ENCODE data around the gene NEUROG2. TPM values are rescaled to one million over a fixed set of nuclear protein-coding genes. Genes with fewer than 3 reads are reported as not detected.
A peak's percentile ranks its signal among the peaks of the same experiment; 100 is the strongest.

NEUROG2 gene
- polyA plus RNA-seq, 3 donors = 0.12 TPM; not detected in 2

DNA sequence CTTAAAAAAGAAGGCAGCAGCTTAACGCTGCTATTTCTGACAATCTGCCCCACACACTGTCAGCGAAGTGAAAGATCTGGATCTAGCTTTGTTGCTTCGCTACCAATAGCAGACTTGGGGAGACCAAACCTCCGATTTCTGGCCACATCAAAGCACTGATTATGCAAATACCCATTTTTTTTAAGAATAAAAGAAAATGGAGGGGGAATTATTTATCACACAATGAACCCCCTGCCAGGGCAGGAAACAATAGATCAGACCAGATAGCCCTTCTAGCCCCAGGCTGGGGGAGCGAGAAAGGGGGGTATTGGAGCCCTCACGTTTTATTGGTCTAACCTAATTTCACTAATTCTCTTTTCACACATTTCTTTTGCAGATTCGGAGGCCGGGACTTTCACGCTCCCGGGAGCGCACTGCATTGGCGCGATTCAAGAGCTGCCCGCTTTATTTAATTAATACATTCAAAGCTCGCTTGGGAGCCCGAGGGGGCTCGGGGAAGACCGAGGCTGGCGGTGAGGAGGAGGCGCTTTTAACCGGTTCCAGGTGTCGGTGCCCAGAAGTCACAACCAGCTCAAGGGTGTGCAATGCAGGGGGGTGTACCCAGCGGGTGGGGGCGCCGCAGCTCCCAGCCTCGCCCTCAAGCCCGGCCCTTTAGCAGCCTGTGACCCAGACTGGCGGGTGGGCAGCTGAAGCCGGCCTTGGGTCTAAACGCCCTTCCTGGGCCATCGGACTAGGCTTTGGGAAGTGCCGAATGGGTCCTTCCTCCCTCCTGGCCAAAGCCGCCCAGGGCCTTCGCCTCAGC, 5.5 kb downstream of the NEUROG2 start:
- Histone ChIP-seq H3K9me3 (replicated peaks in 1 of 2; ENCODE audit: control insufficient read depth in 1 of 2, insufficient read depth in 1 of 2, low read length in 2 of 2) (peaks cover 0 to 43% of the 10 kb centered on the region in 2 donors), H3K4me1 (ENCODE audit: control insufficient read depth in 1 of 2, insufficient read depth in 2 of 2, low read length in 2 of 2) (peaks cover 31 to 40% of the 10 kb centered on the region in 2 donors), H3K79me2 (ENCODE audit: insufficient read depth, low read length) (no peaks in the 10 kb centered on the region), H3K27ac (ENCODE audit: low read depth in 1 of 2, low read length in 2 of 2) (no peak overlapping the region), H2AFZ (ENCODE audit: insufficient read depth, low read depth, low read length, poor library complexity, severe bottlenecking) (no peak overlapping the region), H4K20me1 (ENCODE audit: insufficient read depth, low read length) (no peaks in the 10 kb centered on the region), H3K9ac (ENCODE audit: insufficient read depth, low read length, poor library complexity, severe bottlenecking) (no peak overlapping the region), H3K27me3 (ENCODE audit: control insufficient read depth in 2 of 2, insufficient read depth in 2 of 2, low read length in 2 of 2) (peaks cover 87 to 98% of the 10 kb centered on the region in 2 donors), H3K4me3 (replicated peaks in 1 of 3; ENCODE audit: low read depth in 2 of 3, low read length in 3 of 3) (no peak overlapping the region), H3K36me3 (replicated peaks in 1 of 2; ENCODE audit: control insufficient read depth in 1 of 2, insufficient read depth in 2 of 2, low read length in 2 of 2) (no peaks in the 10 kb centered on the region), H3K4me2 (replicated peaks; ENCODE audit: extremely low read depth, low read length, poor library complexity, severe bottlenecking) (peak overlapping the region; percentile 23)
- WGBS (ENCODE audit: insufficient coverage) = 7% methylated on average over 24 of the region's 34 CpGs
- H3K9me3 Mint-ChIP-seq = peaks cover 0 to 37% (median 20%) of the 10 kb centered on the region in 7 donors
- H3K27ac Mint-ChIP-seq = no peak overlapping the region
- intact Hi-C loops (cut with micrococcal nuclease) = no loop called here
- H3K36me3 Mint-ChIP-seq = peaks cover 3 to 16% of the 10 kb centered on the region in 2 donors
- no peak for TF ChIP-seq CTCF (IDR thresholded peaks at IDR 0.05)
- H3K4me1 Mint-ChIP-seq = peaks cover 40% of the 10 kb centered on the region
- peak overlapping the region in 1 of 2 donors; percentile 82 for H3K4me3 Mint-ChIP-seq
- no peak for DNase-seq
- H3K27me3 Mint-ChIP-seq (ENCODE audit: low read depth in 3 of 3) = peaks cover 94 to 98% (median 96%) of the 10 kb centered on the region in 3 donors

DNA sequence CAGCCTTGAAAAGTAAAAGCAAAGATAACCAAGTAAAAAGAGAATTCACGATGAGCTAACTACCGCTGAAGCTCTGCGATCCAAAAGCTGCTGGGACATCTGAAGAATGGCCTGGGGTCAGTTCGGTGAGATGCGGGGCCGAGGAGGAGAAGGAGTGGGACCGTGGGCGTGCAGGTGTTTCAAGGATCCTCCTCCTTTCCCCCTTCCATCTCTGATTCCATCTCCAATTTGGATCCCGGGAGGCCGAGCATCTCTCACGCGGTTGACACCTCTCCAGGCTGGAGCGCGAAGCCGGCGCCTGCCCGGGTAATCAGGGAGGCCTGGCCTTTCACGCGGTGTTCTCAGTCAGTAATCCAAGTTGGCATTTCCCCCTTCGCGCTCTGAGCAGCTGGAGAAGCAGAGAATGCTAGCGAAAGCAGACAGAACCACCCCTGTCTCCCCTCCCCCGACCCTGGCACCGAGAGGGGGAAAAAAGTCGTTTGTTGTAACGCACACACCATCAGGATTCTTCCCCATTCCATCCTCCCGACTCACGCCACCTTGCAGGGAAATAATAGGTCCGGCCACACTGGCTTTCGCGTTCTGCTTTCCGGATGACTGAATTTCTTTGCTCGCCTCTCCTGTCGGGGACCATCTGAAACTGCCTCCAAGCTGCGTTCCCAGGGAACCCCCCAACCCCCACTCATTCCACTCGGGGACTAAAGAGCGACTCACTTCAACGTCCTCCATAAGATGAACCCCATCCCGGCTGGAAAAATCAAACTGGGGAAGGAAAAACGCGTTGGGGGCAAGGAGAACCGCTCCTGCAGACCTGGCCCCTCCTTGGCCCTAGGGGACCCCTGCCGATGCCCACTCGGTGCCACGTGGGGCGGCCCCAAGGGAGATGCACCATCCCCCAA, 6.5 kb downstream of the NEUROG2 start:
- H3K4me1 Mint-ChIP-seq = peaks cover 31% of the 10 kb centered on the region
- peaks cover 85 to 95% (median 89%) of the 10 kb centered on the region in 3 donors for H3K27me3 Mint-ChIP-seq (ENCODE audit: low read depth in 3 of 3)
- Histone ChIP-seq H3K4me1 (ENCODE audit: control insufficient read depth in 1 of 2, insufficient read depth in 2 of 2, low read length in 2 of 2) (peaks cover 23 to 30% of the 10 kb centered on the region in 2 donors), H3K79me2 (ENCODE audit: insufficient read depth, low read length) (no peaks in the 10 kb centered on the region), H3K4me2 (replicated peaks; ENCODE audit: extremely low read depth, low read length, poor library complexity, severe bottlenecking) (peak overlapping the region; percentile 23), H3K36me3 (replicated peaks in 1 of 2; ENCODE audit: control insufficient read depth in 1 of 2, insufficient read depth in 2 of 2, low read length in 2 of 2) (no peaks in the 10 kb centered on the region), H2AFZ (ENCODE audit: insufficient read depth, low read depth, low read length, poor library complexity, severe bottlenecking) (no peak overlapping the region), H4K20me1 (ENCODE audit: insufficient read depth, low read length) (no peaks in the 10 kb centered on the region), H3K27me3 (ENCODE audit: control insufficient read depth in 2 of 2, insufficient read depth in 2 of 2, low read length in 2 of 2) (peaks cover 86 to 99% of the 10 kb centered on the region in 2 donors), H3K9me3 (replicated peaks in 1 of 2; ENCODE audit: control insufficient read depth in 1 of 2, insufficient read depth in 1 of 2, low read length in 2 of 2) (peaks cover 0 to 39% of the 10 kb centered on the region in 2 donors), H3K4me3 (replicated peaks in 1 of 3; ENCODE audit: low read depth in 2 of 3, low read length in 3 of 3) (no peak overlapping the region), H3K9ac (ENCODE audit: insufficient read depth, low read length, poor library complexity, severe bottlenecking) (no peak overlapping the region), H3K27ac (ENCODE audit: low read depth in 1 of 2, low read length in 2 of 2) (no peak overlapping the region)
- DNase-seq = no peak
- intact Hi-C loops (cut with micrococcal nuclease) = no loop called here
- 2% methylated on average over 32 of the region's 46 CpGs for WGBS (ENCODE audit: insufficient coverage)
- H3K36me3 Mint-ChIP-seq = peaks cover 0 to 12% of the 10 kb centered on the region in 2 donors
- peaks cover 0 to 30% (median 13%) of the 10 kb centered on the region in 7 donors for H3K9me3 Mint-ChIP-seq
- H3K27ac Mint-ChIP-seq = peak overlapping the region in 1 of 7 donors; percentile 27
- H3K4me3 Mint-ChIP-seq = peak overlapping the region; percentile 39 to 85
- TF ChIP-seq CTCF (IDR thresholded peaks at IDR 0.05) = no peak
